ENCODE data around the gene PKP3.
"Not testable (repeated sequence)": the region's sequence is repeated elsewhere in the genome, so short reads cannot be mapped to it uniquely, and the experiment has no call there.

PKP3 gene

GRCh38 chr11:428295-428694 is 34.3 kb downstream of the PKP3 start:
- no peak for DNase-seq (ENCODE audit: low read depth, low spot score)

GRCh38 chr11:429391-429790 is 35.4 kb downstream of the PKP3 start:
- DNase-seq (ENCODE audit: low read depth, low spot score), result no peak

DNA sequence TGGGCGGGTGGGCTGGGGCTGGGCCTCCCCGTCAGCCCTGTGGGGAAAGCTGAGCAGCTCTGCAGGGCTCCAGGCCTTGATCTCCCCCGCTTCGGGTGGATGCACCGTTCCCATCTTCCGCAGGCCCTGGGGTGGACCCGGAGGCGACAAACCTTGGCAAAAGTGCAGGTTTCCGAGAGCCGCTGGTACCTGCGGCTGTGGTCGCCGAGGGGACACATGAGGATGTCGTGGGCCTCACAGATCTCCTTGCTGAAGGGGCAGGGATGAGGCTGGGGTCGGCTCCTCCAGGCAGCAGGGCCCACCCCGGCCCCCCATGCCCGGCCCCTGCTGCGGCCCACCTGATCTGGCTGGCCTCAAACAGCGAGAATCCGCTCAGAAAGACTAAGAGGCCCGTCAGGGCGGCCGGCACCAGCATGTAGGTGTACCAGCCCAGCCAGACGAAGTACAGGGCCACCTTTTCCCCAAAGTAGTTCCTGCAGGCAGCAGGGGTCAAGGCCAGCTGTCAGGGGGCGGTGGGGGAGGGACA is 36.0 kb downstream of the PKP3 start:
- no peak for DNase-seq (ENCODE audit: low read depth, low spot score)

- DNase-seq (ENCODE audit: low read depth, low spot score), result no peak
Observed at GRCh38 chr11:431921-432320, 37.9 kb downstream of the PKP3 start.

GRCh38 chr11:432501-433100 is 38.6 kb downstream of the PKP3 start:
- DNase-seq (ENCODE audit: low read depth, low spot score), result no peak

DNA sequence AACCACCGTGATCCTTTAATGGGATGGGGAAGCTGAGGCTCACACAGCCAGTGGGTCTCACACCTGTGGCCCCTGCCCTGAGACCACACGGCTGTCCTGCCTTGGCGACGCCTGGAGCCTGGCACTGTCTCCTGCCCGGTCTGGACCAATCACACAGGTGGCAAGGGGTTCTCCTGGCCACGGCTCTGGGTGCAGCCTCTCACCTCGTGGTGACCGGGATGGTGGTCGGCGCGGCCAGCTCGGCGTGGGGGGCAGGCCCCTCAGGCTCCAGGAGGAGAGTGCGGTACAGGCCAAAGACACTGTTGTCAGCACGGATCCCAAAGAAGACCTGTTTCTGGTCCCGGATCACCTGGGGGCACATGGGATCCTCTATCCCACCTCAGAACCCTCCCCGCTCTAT is 39.1 kb downstream of the PKP3 start:
- no peak for DNase-seq (ENCODE audit: low read depth, low spot score)

- DNase-seq (ENCODE audit: low read depth, low spot score), result no peak
Observed at GRCh38 chr11:433641-434040, 39.6 kb downstream of the PKP3 start.

- DNase-seq (ENCODE audit: low read depth, low spot score), result no peak
Observed at GRCh38 chr11:434496-434895, 40.5 kb downstream of the PKP3 start.

DNA sequence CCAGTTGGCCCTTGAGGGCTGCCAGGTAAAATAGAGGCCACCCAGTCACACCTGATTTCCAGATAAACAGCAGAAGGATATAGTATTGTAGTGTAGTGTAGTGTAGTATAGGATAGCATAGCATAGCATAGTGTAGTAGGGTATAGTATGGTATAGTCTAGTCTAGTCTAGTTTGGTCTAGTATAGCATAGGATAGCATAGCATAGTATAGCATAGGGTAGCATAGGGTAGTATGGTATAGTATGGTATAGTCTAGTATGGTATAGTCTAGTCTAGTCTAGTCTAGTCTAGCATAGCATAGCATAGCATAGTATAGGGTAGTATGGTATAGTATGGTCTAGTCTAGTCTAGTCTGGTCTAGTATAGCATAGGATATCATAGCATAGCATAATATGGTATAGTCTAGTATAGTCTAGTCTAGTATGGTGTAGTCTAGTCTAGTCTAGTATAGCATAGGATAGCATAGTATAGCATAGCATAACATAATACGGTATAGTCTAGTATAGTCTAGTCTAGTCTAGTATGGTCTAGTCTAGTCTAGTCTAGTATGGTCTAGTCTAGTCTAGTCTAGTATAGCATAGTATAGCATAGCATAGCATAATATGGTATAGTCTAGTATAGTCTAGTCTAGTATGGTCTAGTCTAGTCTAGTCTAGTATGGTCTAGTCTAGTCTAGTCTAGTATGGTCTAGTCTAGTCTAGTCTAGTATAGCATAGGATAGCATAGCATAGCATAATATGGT is 41.2 kb downstream of the PKP3 start:
- DNase-seq (ENCODE audit: low read depth, low spot score), result not testable (repeated sequence)

DNA sequence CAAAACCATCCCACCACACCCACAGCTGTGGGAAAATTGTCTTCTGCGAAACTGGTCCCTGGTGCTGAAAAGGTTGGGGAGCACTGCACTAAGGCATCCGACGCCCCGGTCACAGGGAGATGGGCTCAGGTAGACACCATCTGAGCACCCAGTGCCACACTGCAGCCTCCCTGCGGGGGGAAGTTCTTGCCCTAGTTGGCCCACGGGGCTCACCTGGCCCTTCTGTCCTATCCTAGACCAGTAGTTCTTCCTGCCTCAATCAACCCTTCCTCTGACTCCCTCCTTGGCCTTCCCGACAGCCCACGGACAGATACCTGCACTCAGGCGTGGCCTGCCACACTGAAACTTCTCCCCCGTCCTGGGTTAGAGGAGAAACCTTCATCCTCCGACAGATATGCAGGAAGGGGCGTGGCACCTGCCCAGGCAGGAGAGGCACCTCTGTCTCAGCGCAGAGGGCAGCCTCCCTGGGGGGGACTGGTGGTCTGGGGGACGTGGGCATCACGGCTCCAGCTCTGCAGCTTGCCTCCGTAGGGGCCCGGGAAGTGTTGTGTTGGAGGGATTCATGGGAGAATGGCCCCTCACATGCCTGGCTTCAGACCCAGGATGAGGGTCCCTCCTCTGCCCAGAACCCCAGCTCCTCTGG is 43.3 kb downstream of the PKP3 start:
- DNase-seq (ENCODE audit: low read depth, low spot score), result no peak

DNA sequence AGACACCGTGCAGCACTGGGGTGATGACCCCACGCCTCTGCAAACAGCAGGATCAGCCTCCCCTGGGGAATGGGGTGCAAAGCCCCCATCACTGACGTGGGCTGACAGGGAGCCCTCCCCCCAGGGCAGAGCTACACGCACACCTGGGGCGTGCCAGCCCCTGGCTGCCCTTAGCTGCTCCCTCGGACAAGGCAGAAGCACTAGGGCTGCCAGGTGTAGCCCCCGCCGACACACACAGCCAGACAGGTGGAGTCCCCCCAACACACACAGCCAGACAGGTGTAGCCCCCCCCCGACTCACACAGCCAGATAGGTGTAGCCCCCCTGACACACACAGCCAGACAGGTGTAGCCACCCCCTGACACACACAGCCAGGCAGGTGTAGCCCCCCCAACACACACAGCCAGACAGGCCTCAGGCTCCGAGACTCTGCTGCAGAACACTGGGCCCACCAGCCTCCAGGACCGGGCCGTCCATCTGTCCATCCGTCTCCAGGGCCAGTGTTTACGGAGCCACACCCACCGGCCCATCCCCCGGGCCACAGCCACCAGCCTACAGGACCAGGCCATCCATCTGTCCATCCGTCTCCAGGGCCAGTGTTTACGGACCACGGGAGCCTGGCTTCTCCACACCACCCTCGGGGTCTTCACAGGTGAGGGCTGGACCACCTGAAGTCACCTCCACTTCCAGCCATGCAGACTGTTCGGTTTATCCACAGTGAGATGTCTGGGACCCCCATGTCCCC is 44.3 kb downstream of the PKP3 start:
- DNase-seq (ENCODE audit: low read depth, low spot score), result no peak

- no peak for DNase-seq (ENCODE audit: low read depth, low spot score)
Observed at GRCh38 chr11:439315-440064, 45.5 kb downstream of the PKP3 start.

- DNase-seq (ENCODE audit: low read depth, low spot score), result no peak
Observed at GRCh38 chr11:440065-441042, 46.3 kb downstream of the PKP3 start.

DNA sequence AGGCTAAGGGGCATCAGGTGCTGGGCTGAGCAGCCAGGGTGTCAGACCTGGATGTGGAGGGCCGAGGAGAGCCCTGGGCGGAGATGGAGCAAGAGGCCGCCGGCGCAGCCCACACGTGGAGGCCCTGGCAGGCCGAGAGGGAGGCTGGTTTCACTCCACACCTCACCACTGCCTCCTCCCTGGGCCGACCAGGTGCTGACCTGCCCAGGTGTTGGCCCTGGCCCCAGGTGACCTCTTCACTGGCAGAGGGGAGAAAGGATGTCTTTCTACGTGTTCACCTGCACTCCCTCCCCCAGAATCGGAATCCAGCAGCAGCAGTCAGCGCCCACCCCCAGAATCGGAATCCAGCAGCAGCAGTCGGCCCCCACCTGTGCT is 47.0 kb downstream of the PKP3 start:
- no peak for DNase-seq (ENCODE audit: low read depth, low spot score)

DNA sequence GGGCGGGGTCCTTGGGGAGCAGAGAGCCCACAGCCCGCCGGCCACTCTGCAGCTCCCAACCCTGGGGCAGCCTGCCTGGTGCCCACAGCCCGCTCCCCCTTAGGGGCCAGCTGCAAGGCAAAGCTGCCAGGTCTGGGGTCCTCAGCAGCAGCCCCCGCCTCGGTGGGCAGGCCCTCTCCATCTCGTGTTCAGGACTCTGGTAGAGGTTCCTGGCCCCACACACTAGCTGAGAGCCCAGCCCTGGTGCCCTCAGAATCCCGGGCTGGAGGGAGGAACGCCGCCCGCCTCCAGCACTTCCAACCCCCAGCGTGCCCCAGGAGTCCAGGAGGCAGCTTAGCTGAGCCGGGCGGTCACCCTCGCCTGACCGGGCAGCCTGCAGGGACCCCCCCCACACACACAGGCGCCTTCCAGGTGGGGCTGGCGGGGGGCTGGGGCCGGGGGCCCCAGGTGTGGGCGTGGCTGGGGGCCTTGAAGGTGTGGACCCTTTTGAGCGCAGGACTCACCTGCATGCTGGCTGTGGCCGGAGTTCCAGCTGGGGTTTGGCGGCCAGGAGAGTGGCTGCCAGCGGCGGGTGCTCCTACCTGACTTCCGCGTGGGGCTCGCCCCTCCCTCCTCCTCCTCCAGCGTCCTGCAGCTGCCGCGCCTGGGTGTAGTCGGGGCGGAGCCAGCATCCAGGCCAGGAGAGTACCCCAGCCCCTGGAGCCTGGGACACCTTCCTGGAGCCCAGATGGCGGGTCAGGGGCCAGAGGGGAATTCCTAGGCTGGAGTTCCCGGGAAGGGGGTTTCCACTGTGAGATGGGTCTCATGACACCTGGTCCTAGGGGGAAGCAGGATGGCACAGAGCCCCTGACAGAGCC is 47.6 kb downstream of the PKP3 start, which contains the start of gene ANO9:
Gene ANO9 (minus strand): TSS at position 594 of the 857 bp plus-strand sequence. CDS start 85 bp downstream, at position 509.
- DNase-seq (ENCODE audit: low read depth, low spot score), result peak; percentile 49

DNA sequence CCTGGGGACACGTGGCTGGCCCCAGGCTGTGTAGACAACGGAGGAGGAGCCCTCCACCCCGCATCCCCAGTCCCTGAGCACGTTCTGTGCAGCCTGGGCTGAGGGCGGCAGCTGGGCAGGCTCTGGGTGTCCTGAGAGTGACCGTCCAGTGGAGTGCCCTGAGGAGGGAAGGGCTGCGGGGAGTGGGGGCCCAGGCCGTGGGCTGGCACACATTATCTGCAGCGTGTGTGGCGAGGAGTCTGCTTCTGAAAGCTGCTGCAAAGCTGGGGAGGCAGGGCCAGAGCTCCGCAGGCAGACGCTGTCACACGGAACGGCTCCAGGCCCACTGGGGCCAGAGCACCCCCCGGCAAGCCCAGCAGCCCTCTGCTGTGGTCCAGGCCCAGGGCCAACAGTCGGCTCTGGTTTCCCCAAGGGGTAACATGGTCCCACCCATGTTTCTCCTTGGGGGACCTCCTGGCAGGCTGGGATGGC is 48.6 kb downstream of the PKP3 start:
- DNase-seq (ENCODE audit: low read depth, low spot score), result no peak

GRCh38 chr11:443542-444199 is 49.7 kb downstream of the PKP3 start:
- peak; percentile 76 for DNase-seq (ENCODE audit: low read depth, low spot score)

DNA sequence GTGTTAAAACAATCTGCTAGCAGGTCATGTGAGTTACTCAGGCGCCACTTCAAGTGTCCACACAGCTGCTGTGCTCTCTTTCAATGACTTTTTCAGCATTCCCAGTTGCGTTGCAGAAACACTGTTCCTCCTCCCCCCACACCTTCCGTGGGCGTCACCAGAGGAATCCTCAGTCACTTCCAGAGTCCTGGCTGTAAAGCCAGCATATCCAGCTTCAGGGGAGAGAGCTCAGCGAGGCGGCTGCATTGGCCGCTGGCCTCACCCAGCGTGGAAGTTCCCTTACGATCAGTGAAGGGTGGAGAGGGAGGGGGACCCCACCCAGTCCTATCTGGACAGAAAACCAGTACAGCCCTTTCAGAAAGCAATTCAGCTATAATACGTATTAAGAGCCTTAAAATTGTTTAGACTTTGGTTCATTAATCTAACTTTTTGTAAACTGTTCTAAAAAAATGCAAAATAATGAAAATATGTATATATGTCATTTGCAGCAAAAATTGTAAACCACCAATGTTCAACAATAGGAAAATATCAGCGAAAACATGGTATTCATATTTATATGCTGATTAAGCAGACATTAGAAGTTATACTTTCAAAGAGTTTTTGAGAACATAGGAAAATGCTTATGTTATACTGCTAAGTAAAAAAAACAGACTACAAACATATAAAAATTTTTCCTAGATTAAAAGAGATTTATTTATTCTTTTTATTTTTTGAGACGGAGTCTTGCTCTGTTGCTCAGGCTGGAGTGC is 50.6 kb downstream of the PKP3 start:
- DNase-seq (ENCODE audit: low read depth, low spot score), result no peak
